ENCODE results near the gene CACNA2D3. TPM values are rescaled to one million over a fixed set of nuclear protein-coding genes. Genes with fewer than 3 reads are reported as not detected.

CACNA2D3 gene
- total RNA-seq, 1 donor from 2014 or later: 10.0 TPM

DNA sequence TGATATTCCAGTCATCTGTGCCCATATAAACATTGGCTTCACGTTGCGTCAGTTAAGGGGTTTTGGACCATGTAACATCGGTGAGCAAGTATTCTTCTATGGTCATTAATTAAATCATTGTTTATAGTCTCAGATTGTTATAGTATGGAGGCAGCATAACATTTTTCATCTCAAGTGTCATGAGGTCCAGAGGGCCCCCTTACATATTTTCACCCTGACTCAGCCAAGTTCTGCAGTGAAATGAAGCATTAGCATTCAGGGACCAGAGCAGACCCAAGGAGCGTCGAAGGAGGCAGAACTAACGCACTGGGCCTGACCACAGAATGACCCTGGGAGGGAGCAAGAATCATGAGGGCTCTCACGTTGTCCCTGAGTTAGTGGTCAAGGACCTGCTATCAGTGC is 634.0 kb downstream of the CACNA2D3 start:
- no peak for TF ChIP-seq CTCF (IDR thresholded peaks at IDR 0.05; ENCODE audit: partially characterized antibody, unreplicated experiment)
- H3K4me3 Mint-ChIP-seq (ENCODE audit: unreplicated experiment): no peak overlapping the region
- no peaks in the 10 kb centered on the region for H3K36me3 Mint-ChIP-seq (ENCODE audit: unreplicated experiment)
- no peak for DNase-seq
- no peaks in the 10 kb centered on the region for H3K27me3 Mint-ChIP-seq (ENCODE audit: unreplicated experiment)
- no peaks in the 10 kb centered on the region for H3K9me3 Mint-ChIP-seq (ENCODE audit: unreplicated experiment)
- no peak overlapping the region for H3K27ac Mint-ChIP-seq (ENCODE audit: unreplicated experiment)
- no peaks in the 10 kb centered on the region for H3K4me1 Mint-ChIP-seq (ENCODE audit: low read depth, unreplicated experiment)

DNA sequence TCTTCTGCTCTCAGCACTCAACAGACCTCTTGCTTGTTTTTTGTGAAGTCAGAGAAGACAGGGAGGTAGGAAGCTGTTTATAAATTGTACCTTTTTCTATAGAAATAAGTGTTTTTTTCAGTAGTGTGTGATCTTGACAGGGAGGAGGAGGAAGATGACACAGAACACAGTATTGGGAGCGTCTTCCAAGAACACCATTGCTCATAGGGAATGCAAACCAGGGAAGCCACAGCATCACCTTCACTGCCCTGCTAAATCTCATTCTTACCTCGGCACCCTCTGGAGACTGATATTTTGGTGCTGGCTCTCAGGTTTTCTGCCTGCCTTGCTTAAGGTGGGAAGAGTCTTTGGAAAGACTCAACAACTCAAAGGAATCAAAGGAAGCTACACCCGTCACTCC is 636.1 kb downstream of the CACNA2D3 start:
- Mint-ChIP-seq H3K4me1 (ENCODE audit: low read depth, unreplicated experiment) (no peaks in the 10 kb centered on the region), H3K4me3 (ENCODE audit: unreplicated experiment) (no peak overlapping the region), H3K9me3 (ENCODE audit: unreplicated experiment) (no peaks in the 10 kb centered on the region), H3K27me3 (ENCODE audit: unreplicated experiment) (no peaks in the 10 kb centered on the region), H3K27ac (ENCODE audit: unreplicated experiment) (no peak overlapping the region), H3K36me3 (ENCODE audit: unreplicated experiment) (no peaks in the 10 kb centered on the region)
- no peak for DNase-seq
- TF ChIP-seq CTCF (IDR thresholded peaks at IDR 0.05; ENCODE audit: partially characterized antibody, unreplicated experiment): no peak

DNA sequence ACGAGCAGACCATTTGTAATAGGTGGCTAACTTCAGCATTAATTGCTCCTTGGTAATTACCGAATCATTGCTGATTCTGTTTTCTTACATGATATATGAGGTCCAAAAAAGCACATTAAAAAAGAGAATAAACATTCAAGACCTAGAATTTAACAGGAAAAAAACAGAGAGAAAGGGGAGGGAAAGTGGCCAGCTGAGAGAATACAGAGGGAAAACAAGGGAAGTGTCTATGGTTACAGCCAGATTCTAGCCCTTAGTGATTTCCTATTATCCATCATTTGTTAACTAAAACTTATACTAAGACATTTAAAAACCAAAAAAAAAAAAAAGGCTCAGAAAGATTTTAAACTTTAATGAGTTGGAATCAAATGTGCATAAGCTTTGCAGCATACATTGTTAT is 636.8 kb downstream of the CACNA2D3 start:
- TF ChIP-seq CTCF (IDR thresholded peaks at IDR 0.05; ENCODE audit: partially characterized antibody, unreplicated experiment): no peak
- H3K4me1 Mint-ChIP-seq (ENCODE audit: low read depth, unreplicated experiment): no peaks in the 10 kb centered on the region
- no peaks in the 10 kb centered on the region for H3K27me3 Mint-ChIP-seq (ENCODE audit: unreplicated experiment)
- no peak for DNase-seq
- no peaks in the 10 kb centered on the region for H3K36me3 Mint-ChIP-seq (ENCODE audit: unreplicated experiment)
- no peaks in the 10 kb centered on the region for H3K9me3 Mint-ChIP-seq (ENCODE audit: unreplicated experiment)
- no peak overlapping the region for H3K27ac Mint-ChIP-seq (ENCODE audit: unreplicated experiment)
- H3K4me3 Mint-ChIP-seq (ENCODE audit: unreplicated experiment): no peak overlapping the region

DNA sequence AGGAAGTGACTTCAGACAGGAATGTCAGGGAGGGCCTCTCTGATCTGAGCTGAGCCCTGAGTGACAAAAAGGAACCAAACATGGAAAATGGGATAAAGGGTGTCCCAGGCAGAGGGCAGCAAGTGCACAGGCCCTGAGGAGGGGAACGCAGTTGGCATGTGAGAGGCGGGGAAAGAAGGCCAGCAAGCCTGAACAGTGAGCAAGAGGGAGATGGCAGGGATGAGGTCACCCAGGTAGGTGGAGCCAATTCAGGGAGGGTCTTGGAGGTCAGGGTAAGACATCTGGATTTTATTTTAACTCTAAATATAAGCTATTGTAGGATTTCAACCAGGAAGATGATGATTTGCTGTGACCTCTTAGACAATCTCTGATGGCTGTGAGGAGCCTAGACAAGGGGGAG is 637.8 kb downstream of the CACNA2D3 start:
- DNase-seq: no peak
- peaks cover 2% of the 10 kb centered on the region for H3K4me1 Mint-ChIP-seq (ENCODE audit: low read depth, unreplicated experiment)
- no peaks in the 10 kb centered on the region for H3K27me3 Mint-ChIP-seq (ENCODE audit: unreplicated experiment)
- no peak for TF ChIP-seq CTCF (IDR thresholded peaks at IDR 0.05; ENCODE audit: partially characterized antibody, unreplicated experiment)
- H3K4me3 Mint-ChIP-seq (ENCODE audit: unreplicated experiment): no peak overlapping the region
- H3K36me3 Mint-ChIP-seq (ENCODE audit: unreplicated experiment): no peaks in the 10 kb centered on the region
- no peaks in the 10 kb centered on the region for H3K9me3 Mint-ChIP-seq (ENCODE audit: unreplicated experiment)
- no peak overlapping the region for H3K27ac Mint-ChIP-seq (ENCODE audit: unreplicated experiment)

DNA sequence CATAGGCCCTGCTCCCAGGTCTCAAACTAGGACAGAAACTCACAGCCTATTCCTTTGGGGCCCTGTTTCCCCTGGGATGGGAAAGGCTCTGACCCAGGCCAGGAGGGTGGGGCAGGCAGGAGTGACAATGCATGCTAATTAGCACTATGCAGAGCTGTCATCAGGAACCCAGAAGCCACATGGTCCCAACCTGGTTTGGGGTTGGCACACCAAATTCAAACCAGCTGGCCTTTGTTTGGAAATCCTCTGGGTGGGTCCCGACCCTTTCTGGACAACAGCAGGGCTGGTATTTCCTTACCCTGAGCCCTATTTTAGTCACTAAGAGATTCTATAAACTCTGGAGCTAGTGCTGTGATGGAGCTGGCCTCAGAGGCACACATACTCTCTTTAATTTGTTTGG is 639.3 kb downstream of the CACNA2D3 start:
- Mint-ChIP-seq H3K9me3 (ENCODE audit: unreplicated experiment) (no peaks in the 10 kb centered on the region), H3K4me3 (ENCODE audit: unreplicated experiment) (no peak overlapping the region), H3K27ac (ENCODE audit: unreplicated experiment) (no peak overlapping the region), H3K4me1 (ENCODE audit: low read depth, unreplicated experiment) (peaks cover 2% of the 10 kb centered on the region), H3K36me3 (ENCODE audit: unreplicated experiment) (no peaks in the 10 kb centered on the region), H3K27me3 (ENCODE audit: unreplicated experiment) (no peaks in the 10 kb centered on the region)
- no peak for DNase-seq
- TF ChIP-seq CTCF (IDR thresholded peaks at IDR 0.05; ENCODE audit: partially characterized antibody, unreplicated experiment): no peak
